GM21526 (cell line): ENCODE data around the gene SHOC1.
"Not testable (repeated sequence)": the region's sequence is repeated elsewhere in the genome, so short reads cannot be mapped to it uniquely, and the experiment has no call there.

Experiments
- ATAC-seq: cut with Tn5 transposase; IDR thresholded peaks from one replicate; pipeline ENCODE4 v1.9.1; 2021; ENCODE audit warnings: moderate library complexity; ENCODE audit not compliant: unreplicated experiment, low FRiP score

The SHOC1 gene

GRCh38 chr9:111805830-111806241 lies 11.1 kb upstream of the SHOC1 start:
- no peak for ATAC-seq

DNA sequence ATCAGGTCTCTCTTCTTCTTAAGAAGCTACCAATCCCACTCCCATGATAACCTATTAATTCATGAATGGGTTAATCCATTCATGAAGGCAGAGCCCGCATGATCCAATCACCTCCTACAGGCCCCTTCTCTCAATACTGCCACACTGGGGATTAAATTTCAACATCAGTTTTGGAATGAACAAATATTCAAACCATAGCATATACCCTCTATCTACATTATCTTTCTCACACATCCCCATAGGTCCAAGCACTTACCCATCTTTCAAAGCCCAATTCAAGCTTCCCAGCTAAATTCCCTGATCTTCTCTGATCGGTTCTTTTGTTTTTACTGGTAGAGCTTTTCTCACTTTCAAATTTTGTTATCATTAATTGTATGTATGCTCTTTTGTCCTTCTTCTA lies 10.5 kb upstream of the SHOC1 start:
- no peak for ATAC-seq

- ATAC-seq: no peak
These were observed 9.9 kb upstream of the SHOC1 start for GRCh38 chr9:111804636-111805035.

DNA sequence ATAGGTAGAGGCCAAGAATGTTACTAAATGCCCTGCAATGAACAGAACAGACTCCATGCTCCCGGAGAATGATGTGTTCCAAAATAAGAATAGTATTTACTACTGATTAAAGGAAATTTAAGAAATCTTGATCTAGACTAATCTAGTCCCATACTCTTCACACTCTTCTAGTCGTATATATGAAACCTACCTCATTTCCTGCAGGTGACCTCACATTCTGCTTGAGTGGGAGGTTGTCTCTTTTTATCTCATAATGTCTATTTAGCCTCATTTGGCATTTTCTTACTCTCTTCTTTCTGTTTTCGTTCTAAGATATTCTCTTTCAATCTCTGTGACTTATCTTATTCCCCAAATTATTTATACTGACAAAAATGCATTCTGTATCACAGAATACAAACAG lies 9.2 kb upstream of the SHOC1 start:
- ATAC-seq: no peak

DNA sequence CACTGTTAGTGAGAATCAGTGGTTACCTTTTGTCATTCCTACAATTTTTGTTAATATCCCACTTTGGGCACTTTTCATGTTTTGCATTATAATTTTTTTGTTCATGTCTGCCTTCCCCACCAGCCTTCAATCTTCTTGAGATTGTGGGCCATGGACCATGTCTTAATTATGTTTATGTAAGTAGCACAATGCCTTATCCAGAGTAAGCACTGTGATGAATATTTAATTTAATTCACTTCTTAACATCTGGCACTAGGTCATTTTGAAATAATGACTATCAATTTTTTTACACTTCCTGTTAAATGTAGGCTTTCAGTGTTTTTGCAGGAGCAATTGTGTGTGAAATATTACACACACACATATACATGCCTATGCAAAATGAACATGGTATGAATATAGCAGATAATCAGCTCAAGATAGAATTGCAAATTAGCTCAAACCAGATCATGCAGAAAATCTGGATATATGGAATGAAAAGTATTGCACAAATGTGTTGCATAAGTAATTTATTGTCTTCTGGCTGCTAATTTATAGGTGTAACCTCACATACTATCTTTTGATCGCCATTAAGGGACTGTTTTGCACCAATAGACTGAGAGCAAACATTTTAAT lies 5.3 kb upstream of the SHOC1 start:
- ATAC-seq: no peak

DNA sequence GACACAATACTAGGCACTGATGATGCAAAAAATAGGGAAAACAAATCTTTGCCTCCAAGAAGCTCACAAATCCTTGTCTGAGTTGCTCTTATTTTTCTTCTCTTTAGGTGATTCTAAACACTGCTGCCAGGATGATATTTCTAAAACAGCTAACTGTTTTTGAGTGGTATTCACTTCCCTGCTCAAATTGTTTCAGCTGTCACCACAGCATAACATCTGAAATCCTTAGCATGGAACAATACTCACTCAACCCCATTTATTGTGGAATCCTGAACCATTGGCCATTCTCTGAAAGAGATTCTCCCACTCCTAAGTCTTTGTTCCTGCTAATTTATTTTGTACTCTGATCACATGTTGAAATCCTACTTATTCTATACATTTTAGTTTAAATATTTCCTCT lies 4.8 kb upstream of the SHOC1 start:
- no peak for ATAC-seq

DNA sequence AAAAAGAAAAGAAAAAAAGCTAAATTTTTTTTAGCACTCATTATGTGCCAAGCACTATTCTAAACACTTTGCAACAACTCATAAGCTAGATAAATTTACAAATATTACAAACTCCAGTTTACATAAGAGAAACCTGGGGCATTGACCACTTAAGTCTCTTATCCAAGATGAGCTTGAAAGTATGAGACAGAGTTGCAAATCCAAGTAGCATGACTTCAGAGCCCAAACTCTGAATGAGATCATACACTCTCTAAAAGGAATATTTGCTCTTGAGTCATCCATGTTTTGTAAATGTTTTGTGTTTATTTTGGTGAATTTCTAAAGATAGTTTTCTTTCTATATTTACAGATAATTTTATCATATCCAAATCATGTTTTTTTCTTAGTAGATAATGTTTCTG lies 4.0 kb upstream of the SHOC1 start:
- ATAC-seq: no peak

DNA sequence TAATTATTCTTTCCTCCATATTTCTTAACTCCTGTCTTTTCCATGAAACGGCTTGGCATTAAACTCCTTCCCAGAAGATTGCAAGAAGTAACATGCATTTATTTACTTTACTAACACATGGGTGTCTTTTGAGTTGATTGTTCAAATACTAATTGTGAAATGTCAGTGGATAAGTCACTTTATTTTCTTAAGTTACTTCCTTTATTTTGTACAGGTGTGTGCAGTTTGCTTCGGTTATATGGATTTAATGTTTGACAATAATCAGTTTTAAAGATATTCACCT lies 761 bp upstream of the SHOC1 start:
- ATAC-seq: no peak

- not testable (repeated sequence) for ATAC-seq
These were observed 2.9 kb downstream of the SHOC1 start for GRCh38 chr9:111791821-111792220.

DNA sequence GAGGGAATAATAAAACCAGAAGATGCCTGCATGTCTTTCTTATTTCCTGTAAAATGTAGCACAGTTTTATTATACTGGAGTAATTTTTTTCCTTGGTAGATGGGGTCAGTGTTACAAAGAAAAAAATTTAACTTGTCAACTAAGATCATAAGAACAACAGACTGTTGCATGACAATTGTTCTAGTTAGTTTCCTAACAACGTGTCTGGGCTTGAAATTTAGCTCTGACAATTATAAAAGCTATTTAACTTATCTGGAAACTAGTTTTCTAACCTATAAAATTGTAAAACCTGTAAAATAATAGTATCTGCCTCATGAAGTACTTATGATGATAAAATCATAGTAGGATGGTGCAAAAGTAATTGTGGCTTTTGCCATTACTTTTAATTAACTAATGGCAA lies 4.9 kb downstream of the SHOC1 start:
- ATAC-seq: no peak

DNA sequence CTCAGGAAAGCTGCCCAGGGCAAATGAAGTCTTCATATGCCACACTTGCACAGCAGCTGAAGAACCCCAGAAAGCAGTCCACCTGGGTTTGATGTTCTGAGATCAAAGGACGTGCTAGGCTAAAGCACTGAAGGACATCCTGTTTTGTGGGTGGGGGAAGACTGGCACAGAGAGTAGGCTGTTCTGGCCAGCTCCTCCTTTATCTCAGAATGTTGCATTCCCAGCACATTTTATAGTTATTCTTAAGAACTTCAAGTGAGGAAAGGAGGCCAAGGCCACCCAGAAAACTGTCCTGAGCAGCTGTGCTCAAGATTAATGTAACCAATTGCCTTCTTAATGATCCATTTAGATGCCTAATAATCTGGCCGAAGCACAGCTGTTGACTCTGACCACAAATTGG lies 10.9 kb downstream of the SHOC1 start:
- no peak for ATAC-seq

DNA sequence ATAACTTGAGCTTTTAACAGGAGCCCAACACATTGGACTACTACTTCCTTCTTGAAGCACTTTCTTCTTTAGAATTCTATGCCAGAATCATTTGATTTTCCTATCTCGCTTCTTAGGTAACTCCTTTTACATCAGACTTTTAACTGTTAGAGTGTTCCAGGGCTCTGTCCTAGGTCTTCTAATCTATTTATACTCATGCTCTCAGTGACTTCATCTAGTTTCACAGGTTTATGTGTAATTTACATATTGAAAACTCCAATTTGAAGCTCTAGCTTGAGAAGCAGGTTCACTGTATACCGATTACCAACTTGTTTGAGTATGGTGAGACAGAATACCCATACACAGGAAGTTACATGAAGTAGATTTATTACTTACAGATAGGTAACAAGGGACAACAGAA lies 11.3 kb downstream of the SHOC1 start:
- ATAC-seq: no peak

GRCh38 chr9:111766066-111766465 lies 28.7 kb downstream of the SHOC1 start:
- no peak for ATAC-seq

- no peak for ATAC-seq
These were observed 32.2 kb downstream of the SHOC1 start for GRCh38 chr9:111762556-111762955.

DNA sequence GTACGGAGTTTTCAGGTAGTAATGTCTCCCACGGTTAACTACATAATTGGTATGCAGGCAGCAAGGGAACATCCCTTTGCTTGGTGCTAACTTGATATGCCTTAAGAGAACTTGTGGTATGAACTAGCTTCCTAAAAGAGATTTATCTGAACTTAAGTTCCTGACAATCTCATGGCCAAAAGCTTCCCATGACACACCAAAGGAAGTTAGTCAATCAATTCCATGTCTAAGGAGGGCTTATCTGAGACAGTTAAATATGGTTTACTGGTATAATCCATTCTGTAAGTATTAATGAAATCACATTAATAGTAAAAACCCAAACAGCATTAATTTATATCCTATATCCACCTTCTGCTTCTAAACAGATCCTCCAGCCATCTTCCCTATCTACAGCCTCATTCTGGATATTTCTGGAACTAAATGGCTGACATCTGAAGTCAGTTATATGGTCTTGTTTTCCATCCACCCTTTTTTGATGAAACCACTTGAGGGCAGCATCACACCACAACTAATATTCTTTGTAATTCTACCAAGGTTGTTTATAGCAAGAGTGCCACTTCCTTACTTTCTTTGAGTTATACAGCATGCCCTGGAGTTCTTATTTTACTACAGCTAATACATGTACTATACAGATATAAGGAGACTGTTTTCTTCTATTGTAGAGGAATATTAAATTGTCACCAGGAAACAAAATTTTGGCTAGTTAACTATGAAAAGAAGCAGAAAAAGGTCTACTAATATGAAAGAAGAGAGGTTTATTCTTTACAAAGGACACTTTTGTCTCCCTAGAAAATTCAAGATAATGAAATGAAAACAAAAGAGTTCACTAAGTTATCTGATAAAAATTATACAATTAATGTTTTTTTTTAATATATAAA lies 34.7 kb downstream of the SHOC1 start:
- no peak for ATAC-seq

DNA sequence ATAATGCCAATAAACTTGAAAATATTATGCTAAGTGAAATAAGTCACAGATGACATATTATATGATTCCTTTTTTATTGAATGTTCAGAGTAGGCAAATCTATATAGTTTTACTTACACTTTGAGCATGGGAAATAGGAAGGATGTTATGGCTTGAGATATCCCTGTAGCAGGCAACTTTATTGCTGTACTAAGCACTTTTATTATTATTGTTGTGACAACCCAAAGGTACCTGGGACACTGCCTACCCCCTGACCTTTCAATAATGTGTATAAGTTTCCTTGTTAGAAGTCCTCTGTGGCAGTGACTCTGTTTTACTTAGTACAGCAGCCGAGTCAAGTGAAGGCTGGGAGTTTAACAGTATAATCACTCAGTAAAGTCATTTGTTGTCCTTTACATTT lies 39.9 kb downstream of the SHOC1 start:
- no peak for ATAC-seq

- no peak for ATAC-seq
These were observed 42.3 kb downstream of the SHOC1 start for GRCh38 chr9:111752455-111752854.
